ENCODE results near the gene MGST3.
"Not testable (repeated sequence)": the region's sequence is repeated elsewhere in the genome, so short reads cannot be mapped to it uniquely, and the experiment has no call there.

MGST3 gene

GRCh38 chr1:165629848-165630628 lies 996 bp upstream of the MGST3 start:
- DNase-seq = peak; percentile 87 to 93

DNA sequence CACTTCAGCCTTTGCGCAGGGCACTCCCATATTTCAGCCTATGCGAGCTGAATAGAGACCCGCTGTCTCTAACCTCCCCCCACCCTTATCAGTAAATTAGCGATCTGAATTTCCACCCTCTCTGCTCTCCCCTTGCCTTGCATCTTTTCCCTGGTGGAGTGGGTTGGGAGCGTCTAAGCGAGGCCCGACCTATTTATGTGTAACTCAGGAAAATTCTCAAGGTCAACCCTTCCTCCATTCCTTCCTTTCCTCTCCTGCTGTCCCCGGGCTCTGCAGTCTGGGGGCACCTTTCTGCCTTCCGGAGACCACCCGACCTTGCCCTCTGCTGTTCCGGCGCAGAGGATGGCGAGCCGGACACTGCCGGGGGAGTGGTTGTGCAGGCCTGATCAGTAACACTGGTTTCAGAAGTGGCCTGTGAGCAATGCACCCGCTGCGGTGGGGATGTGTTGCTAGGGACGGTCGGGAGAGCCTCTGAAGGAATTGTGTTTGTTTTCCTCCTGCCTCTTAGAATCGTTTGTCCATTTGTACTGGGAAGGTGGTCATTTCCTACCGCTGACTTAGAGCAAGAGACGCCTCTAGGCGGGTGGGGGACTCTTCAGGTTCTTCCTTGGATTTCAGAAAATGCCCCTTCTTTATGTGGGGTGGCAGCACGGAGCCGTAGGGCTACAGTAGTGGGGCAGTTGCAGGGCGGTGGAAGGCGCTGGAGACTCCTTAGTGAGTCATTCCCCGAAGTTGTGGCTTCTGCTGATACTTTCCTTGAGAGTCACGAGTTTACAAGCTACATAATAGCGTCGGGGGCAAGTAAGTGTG lies 513 bp downstream of the MGST3 start:
- DNase-seq = peak; percentile 73 to 85

GRCh38 chr1:165632152-165632469 lies 1.1 kb downstream of the MGST3 start:
- DNase-seq = peak; percentile 71 to 86

- DNase-seq = no peak
Measured at GRCh38 chr1:165632491-165632890, 1.5 kb downstream of the MGST3 start.

DNA sequence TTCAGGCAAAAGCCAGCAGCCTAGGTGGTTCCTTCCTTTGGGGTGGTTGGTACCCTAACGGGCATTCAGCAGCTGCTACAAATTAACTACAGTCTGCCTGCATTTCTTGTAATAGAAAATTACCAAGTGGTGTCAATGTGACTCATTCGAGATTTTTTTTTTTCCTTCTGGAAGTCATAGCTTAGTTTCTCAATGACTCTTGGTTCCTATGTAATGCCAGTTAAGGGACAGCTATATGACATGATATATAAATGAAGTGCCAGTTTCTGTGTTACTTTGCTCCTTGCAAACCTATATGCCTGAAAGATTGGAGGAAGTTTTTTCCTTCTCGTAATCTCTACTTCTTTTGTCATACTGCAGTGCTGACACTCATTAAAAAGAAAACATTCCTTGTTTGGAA lies 2.6 kb downstream of the MGST3 start:
- no peak for DNase-seq

- DNase-seq = no peak
Measured at GRCh38 chr1:165634154-165634921, 3.3 kb downstream of the MGST3 start.

- peak in 1 of 2 experiments; percentile 35 for DNase-seq
Measured at GRCh38 chr1:165635329-165635728, 4.3 kb downstream of the MGST3 start.

DNA sequence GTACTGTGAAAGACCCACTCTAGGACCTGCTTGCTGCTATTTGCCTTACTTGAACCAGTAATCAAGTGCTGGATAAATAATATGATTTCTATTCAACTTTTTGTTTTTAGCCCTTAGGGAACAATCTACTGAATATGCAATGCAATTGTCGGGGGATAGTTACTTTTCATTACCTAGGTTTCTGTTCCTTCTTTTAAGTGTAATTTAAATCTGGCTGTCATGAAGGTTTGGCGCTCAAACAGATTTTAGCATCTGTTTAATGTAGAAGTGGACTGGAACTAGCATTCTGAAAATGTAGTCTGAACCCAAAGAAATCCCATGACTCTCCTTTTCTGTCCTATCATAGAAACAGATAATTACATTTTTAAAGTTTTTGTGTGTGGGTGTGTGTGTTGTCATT lies 4.8 kb downstream of the MGST3 start:
- no peak for DNase-seq

DNA sequence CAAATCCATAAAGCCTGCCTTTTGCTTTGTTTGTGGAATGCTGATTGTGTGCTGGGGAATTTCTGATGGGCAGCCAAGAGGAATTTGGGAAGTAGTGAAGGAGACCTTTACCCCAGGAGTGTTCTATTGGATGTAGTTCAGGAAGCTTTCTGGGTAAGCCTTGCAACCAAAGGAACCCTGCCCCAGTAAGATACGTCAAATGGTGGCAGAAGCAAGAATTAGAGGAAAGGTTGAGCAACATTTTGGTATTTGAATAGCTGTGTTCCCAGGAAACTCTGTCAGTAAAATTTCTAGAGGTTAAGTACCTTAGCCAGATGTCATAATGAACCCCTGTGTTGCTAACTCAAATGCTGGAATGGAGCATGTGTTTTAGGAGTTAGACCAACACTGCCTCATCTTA lies 6.4 kb downstream of the MGST3 start:
- DNase-seq = no peak

DNA sequence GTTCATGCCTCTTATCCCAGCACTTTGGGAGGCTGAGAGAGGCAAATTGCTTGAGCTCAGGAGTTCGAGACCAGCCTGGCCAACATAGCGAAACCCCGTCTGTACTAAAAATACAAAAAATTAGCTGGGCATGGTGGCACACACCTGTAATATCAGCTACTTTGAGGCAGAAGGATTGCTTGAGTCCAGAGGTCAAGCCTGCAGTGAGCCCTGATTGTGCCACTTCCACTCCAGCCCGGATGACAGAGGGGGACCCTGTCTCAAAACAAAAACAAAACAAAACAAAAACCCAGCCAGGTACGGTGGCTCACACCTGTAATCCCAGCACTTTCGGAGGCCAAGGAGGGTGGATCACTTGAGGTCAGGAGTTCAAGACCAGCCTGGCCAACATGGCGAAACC lies 7.2 kb downstream of the MGST3 start:
- not testable (repeated sequence) for DNase-seq

DNA sequence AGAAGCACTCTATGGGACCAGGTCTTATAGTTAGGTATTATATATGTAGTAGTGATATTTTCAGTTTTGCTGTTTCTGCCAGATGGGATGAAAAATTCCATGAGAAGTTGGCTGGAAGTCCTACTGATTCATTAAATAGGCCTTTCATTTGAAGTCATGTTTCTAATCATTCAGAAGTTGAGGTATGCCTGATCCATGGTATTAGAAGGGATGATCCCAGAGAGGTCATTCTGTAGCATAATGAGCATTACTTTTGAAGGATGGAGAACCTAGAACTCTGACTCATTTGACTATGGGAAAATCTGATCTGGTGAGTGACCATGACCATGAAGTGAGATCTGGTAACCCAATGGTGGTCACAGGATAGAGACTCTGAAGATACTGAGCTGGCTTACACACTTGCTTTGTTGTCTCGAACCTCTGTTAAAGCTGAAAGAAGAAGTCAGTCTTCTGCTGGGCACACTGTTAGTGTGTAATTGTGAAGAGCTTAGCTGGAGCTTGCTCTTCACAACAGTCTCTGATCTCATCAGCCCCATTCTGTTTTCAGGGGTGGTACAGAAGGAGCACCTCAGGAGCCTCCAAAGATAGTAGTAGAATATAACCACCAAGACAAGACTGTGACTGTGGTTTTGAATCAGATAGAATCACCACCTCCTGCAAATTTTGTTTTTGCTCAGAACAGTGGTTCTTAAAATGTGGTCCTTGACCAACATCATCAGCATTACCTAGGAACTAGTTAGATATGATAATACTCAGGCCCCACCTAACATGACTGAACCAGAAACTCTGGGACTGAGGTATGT lies 9.0 kb downstream of the MGST3 start:
- DNase-seq = no peak

DNA sequence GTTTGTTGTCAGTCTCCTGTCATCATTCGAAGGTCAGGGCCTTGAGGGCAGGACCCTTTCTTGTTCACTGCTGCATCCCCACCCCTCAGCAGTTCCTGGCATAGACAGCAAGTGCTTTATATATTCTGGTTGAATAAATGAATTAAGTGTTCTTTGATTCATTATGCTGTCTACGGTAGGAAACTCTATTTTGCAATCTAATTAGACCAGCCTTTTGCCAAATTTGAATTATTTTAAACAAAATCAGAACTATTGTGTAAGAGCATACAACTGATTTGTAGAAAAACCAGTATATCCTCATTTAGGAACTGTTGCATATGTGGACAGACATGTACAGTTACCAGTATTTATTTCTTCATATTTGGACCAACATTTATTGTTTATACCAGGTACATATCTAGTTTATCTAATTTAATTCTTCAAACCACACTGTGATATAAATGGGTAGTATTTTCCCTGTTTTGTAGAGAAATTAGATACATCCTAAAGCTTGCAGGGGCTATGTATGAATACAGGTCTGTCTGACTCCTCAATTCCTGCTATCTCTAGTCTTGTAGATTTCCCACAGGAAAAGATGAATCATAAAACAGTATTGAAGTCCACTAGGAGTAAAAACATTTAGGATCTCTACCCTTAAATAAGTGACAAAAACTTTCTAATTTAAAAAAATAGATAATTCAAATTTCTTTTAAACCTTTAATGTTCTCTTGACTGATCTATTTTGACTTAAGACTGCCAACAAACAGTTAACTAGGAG lies 10.4 kb downstream of the MGST3 start:
- no peak for DNase-seq

- DNase-seq = no peak
Measured at GRCh38 chr1:165644064-165644735, 13.2 kb downstream of the MGST3 start.

DNA sequence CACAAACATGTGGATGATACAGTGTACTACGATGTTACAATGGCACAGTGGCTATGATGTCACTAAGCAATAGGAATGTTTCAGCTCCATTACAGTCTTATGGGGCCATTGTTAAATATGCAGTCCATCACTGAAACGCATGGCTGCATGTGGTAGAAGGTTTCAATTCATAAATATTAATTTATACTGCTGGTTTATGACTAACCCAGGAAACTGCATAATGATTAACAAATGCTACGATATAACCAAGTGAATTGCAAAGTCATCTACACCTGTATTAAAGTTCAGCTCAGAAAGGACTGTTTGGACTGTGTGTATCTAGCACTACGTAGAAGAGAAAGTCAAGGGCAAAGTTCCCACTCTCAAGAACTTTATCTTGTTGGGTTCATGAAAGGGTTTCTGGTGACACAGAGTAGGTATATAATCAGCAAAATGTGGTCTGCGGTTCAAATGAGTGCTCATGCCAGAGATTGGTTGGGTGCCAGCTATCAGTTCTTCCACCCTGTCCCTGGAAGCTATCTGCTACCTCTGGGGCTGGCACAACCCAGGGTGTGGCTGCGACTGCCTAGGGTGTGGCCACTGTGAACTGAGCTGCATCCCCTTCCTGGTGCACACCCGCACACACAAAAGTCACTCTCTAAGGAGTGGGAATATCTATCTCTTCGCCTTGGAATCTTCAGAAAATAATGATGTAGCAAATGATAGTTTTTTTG lies 14.8 kb downstream of the MGST3 start:
- peak; percentile 88 to 89 for DNase-seq

GRCh38 chr1:165647517-165647916 lies 16.5 kb downstream of the MGST3 start:
- no peak for DNase-seq

DNA sequence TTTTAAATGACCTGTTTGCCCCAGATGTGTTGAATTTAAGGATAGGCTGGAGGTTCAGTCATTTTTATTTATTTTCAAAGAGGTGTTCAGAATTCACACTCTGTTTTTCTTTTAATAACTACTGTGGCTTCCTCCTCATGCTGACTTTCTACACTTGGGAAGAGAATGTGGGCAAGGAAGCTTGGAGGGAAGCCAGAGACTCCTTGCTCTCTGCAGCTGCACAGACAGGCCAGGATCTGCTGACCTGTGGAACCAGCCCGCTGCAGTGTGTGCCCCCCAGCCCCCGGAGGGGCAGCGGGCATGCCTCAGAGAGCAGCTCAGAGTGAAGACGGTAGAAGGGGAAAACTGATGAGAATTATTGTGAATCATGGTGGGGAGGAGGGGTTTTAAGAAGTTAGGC lies 16.9 kb downstream of the MGST3 start:
- no peak for DNase-seq

DNA sequence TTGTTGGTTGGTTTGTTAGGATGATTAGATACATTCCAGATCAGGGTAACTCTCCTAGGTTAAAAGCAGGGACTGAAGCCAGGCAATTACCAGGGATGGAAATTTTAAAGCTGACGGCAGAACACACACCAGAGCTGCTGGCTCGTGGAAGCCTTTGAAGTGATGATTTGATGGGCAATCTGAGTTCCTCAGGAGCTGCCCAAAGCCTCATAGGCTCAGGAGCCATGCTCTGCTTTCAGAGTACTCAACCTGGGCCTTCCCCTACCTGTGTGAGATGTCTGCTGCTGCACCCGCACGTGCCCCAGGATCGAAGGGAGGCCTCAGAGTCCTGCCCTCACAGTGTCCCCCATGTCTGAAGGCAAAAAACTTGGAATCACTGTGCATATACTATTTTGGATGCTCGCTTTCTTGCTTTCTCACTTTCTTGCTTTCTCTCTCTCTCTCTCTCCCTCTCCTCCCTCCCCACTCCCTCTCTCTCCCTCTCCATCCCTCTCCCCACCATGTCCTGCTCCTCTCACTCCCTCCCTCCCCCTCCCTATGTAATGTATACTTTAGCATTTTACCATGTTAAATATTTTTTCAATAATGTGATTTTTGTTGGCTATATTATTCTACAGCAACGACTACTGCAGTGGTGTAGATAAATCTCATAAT lies 18.0 kb downstream of the MGST3 start:
- DNase-seq = no peak

- DNase-seq = no peak
Measured at GRCh38 chr1:165650981-165651625, 20.1 kb downstream of the MGST3 start.

- not testable (repeated sequence) for DNase-seq
Measured at GRCh38 chr1:165658766-165659580, 27.9 kb downstream of the MGST3 start.
